Right hindlimb (tissue), 1 donor: Measurements from ENCODE around the gene ADCY7.
"Not testable (repeated sequence)": the region's sequence is repeated elsewhere in the genome, so short reads cannot be mapped to it uniquely, and the experiment has no call there.

Source experiments
- DNase-seq: peaks from one replicate; pipeline ENCODE4 v3.0.0-alpha.2; 2018

ADCY7 gene

GRCh38 chr16:50266337-50267091 is at the start of gene ADCY7:
Gene ADCY7 (plus strand): TSS chr16:50266551. CDS start chr16:50288180, 21,629 bp downstream.
- DNase-seq, result peak; percentile 85

- no peak for DNase-seq
These were observed 46.9 kb upstream of the ADCY7 start for GRCh38 chr16:50219402-50219975.

- no peak for DNase-seq
These were observed 42.1 kb upstream of the ADCY7 start for GRCh38 chr16:50224286-50224685.

GRCh38 chr16:50227120-50227519 is 39.2 kb upstream of the ADCY7 start:
- DNase-seq, result no peak

GRCh38 chr16:50227665-50228064 is 38.7 kb upstream of the ADCY7 start:
- DNase-seq, result no peak

- no peak for DNase-seq
These were observed 37.9 kb upstream of the ADCY7 start for GRCh38 chr16:50228364-50228868.

- DNase-seq, result no peak
These were observed 37.1 kb upstream of the ADCY7 start for GRCh38 chr16:50229149-50229726.

- DNase-seq, result no peak
These were observed 31.4 kb upstream of the ADCY7 start for GRCh38 chr16:50234771-50235556.

GRCh38 chr16:50235581-50235980 is 30.8 kb upstream of the ADCY7 start:
- no peak for DNase-seq

GRCh38 chr16:50238314-50238713 is 28.0 kb upstream of the ADCY7 start:
- no peak for DNase-seq

GRCh38 chr16:50238868-50239301 is 27.5 kb upstream of the ADCY7 start:
- no peak for DNase-seq

GRCh38 chr16:50243024-50243423 is 23.3 kb upstream of the ADCY7 start:
- not testable (repeated sequence) for DNase-seq

GRCh38 chr16:50244140-50244503 is 22.2 kb upstream of the ADCY7 start:
- DNase-seq, result no peak

GRCh38 chr16:50244504-50245416 is 21.6 kb upstream of the ADCY7 start:
- no peak for DNase-seq

- DNase-seq, result peak; percentile 55
These were observed 20.7 kb upstream of the ADCY7 start for GRCh38 chr16:50245417-50246298.

- DNase-seq, result no peak
These were observed 19.8 kb upstream of the ADCY7 start for GRCh38 chr16:50246299-50247122.

- no peak for DNase-seq
These were observed 19.0 kb upstream of the ADCY7 start for GRCh38 chr16:50247123-50247905.

- DNase-seq, result no peak
These were observed 18.3 kb upstream of the ADCY7 start for GRCh38 chr16:50247906-50248608.

- no peak for DNase-seq
These were observed 17.5 kb upstream of the ADCY7 start for GRCh38 chr16:50248845-50249244.
